GM23248 (cell line): ENCODE measurements around the gene FOXL2. TPM values are rescaled to one million over a fixed set of nuclear protein-coding genes. Genes with fewer than 3 reads are reported as not detected.

Source experiments
- DNase-seq: peaks from one replicate; pipeline ENCODE4 v3.0.0-alpha.2; 2015
- H2AFZ ChIP-seq: fragments of 200-600 bp; sonication (generic); 2 replicates; pipeline ENCODE4 v1.6.1; 2016; ENCODE audit warnings: antibody characterized with exemption
- H3F3A ChIP-seq: fragments of 200-600 bp; sonication (generic); 2 replicates; pipeline ENCODE4 v1.6.1; 2016; ENCODE audit warnings: mild to moderate bottlenecking, antibody characterized with exemption, mixed run types; ENCODE audit not compliant: insufficient read depth
- H3K27ac ChIP-seq: fragments of 200-600 bp; sonication (generic); 2 replicates; pipeline ENCODE4 v1.5.1; 2016; ENCODE audit warnings: mild to moderate bottlenecking
- H3K27me3 ChIP-seq: fragments of 200-600 bp; sonication (generic); replicated peaks from 2 replicates; pipeline ENCODE4 v1.6.1; 2016; ENCODE audit warnings: mild to moderate bottlenecking; ENCODE audit not compliant: insufficient read depth
- H3K36me3 ChIP-seq: fragments of 200-600 bp; sonication (generic); 2 replicates; pipeline ENCODE4 v1.6.1; 2016; ENCODE audit warnings: low read depth, mild to moderate bottlenecking
- H3K4me1 ChIP-seq: fragments of 200-600 bp; sonication (generic); 2 replicates; pipeline ENCODE4 v1.6.1; 2016; ENCODE audit warnings: mild to moderate bottlenecking; ENCODE audit not compliant: insufficient read depth
- H3K4me2 ChIP-seq: fragments of 200-600 bp; sonication (generic); one replicate; pipeline ENCODE4 v1.6.1; 2016; ENCODE audit warnings: mild to moderate bottlenecking; ENCODE audit not compliant: unreplicated experiment
- H3K4me3 ChIP-seq: fragments of 200-600 bp; sonication (generic); 2 replicates; pipeline ENCODE4 v1.5.1; 2016; ENCODE audit warnings: mild to moderate bottlenecking
- H3K79me2 ChIP-seq: fragments of 200-600 bp; sonication (generic); 2 replicates; pipeline ENCODE4 v1.6.1; 2016; ENCODE audit warnings: mild to moderate bottlenecking; ENCODE audit not compliant: insufficient read depth
- H3K9ac ChIP-seq: fragments of 200-600 bp; sonication (generic); 2 replicates; pipeline ENCODE4 v1.6.1; 2016; ENCODE audit warnings: mild to moderate bottlenecking
- H3K9me2 ChIP-seq: fragments of 200-600 bp; sonication (generic); 2 replicates; pipeline ENCODE4 v1.6.1; 2016; ENCODE audit warnings: mixed run types, mild to moderate bottlenecking, moderate library complexity; ENCODE audit not compliant: insufficient read depth
- H3K9me3 ChIP-seq: fragments of 200-600 bp; sonication (generic); one replicate; pipeline ENCODE4 v1.6.1; 2017; ENCODE audit warnings: low read depth
- H4K20me1 ChIP-seq: fragments of 200-600 bp; sonication (generic); 2 replicates; pipeline ENCODE4 v1.6.0; 2016; ENCODE audit not compliant: insufficient read depth
- EZH2 ChIP-seq: fragments of 200-600 bp; sonication (generic); IDR thresholded peaks from 2 replicates; pipeline ENCODE4 v1.6.1; 2018; ENCODE audit warnings: antibody characterized with exemption, mild to moderate bottlenecking; ENCODE audit not compliant: insufficient read depth, poor library complexity, severe bottlenecking
- EZH2phosphoT487 ChIP-seq: fragments of 200-600 bp; sonication (generic); IDR thresholded peaks from 2 replicates; pipeline ENCODE4 v1.6.1; 2018; ENCODE audit warnings: antibody characterized with exemption, moderate library complexity, mild to moderate bottlenecking, low read depth; ENCODE audit not compliant: insufficient read depth
- WGBS, 2 experiments: methylation state at CpG; one replicate each; pipeline ENCODE4 v1.1.6; 2015 to 2017; ENCODE audit warnings: low lambda C conversion rate in 2 of 2, low coverage in 1 of 2; ENCODE audit errors: missing lambda C conversion rate in 2 of 2; 5-methylcytosine and 5-hydroxymethylcytosine counted together
- in situ Hi-C: fragments of 300-500 bp; cut with MboI; formaldehyde crosslinking; loops from 2 replicates; pipeline ENCODE4 v1.15.0; 2020
- polyA plus RNA-seq: library from polyadenylated mRNA; unstranded; fragments of >200 nt; fragmentation: Nextera tagmentation; extraction: Ambion mirVana; gene quantifications from 2 replicates; pipeline ENCODE4 v1.2.1, GENCODE V29; 2016
- total RNA-seq: library from RNA; depleted of rRNA; stranded (reverse); fragments of >200 nt; shearing (Covaris generic); gene quantifications from 2 replicates; pipeline ENCODE4 v1.2.3, GENCODE V29; 2014

The FOXL2 gene
- total and polyA plus RNA-seq, 2 experiments from 2014 or later: 0.71 to 3.6 TPM

DNA sequence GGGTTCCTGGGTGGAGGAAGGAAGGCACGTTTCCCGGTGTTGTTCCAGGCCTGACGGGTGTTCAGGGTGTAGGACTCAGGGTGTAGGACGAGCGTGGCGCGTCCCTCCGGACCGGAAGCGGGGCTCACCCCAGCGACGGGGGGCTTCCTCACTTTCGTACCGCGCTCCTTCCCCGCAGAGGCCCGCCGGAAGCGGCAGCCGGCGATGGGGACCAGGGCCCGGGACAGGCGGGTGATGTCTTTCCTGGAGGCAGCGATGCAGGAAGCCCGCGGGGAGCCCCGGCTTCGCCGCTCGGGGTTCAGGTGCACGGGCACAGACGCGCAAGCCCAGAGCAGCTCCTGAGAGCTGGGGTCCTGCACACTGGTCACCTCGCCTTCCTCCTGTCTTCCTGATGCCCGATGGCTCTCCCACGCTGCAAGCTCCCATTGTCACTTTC, 13.5 kb upstream of the FOXL2 start:
- Histone ChIP-seq H3K9me2 (no peaks in the 10 kb centered on the region), H3K79me2 (no peaks in the 10 kb centered on the region), H3K4me1 (no peaks in the 10 kb centered on the region), H3K9ac (no peak overlapping the region), H3F3A (no peaks in the 10 kb centered on the region), H3K27me3 (0 out of 2 replicates have a peak, but pooled peaks cover 8% of the 10 kb centered on the region), H4K20me1 (no peaks in the 10 kb centered on the region), H2AFZ (peak overlapping the region; percentile 61), H3K4me2 (peak overlapping the region; percentile 27), H3K27ac (no peak overlapping the region), H3K4me3 (peak overlapping the region; percentile 23), H3K9me3 (no peaks in the 10 kb centered on the region), H3K36me3 (no peaks in the 10 kb centered on the region)
- DNase-seq: no peak
- WGBS, 2 experiments: 6% methylated on average over 30 to 33 of the region's 36 CpGs
- in situ Hi-C loops: no loop called here
- TF ChIP-seq EZH2phosphoT487: no peak
- no peak for TF ChIP-seq EZH2

GRCh38 chr3:138950701-138951100, 3.8 kb upstream of the FOXL2 start:
- no peak for DNase-seq
- no peaks in the 10 kb centered on the region for H3K4me1 ChIP-seq
- in situ Hi-C loops: no loop called here
- no peak overlapping the region for H3K4me2 ChIP-seq
- no peak overlapping the region for H3K9ac ChIP-seq
- H3F3A ChIP-seq: peaks cover 6% of the 10 kb centered on the region
- H3K27me3 ChIP-seq: peaks cover 11% of the 10 kb centered on the region; the same call in 1 of the 2 replicates
- 91 to 94% methylated on average over 8 of the region's 8 CpGs for whole genome bisulfite sequencing, 2 experiments
- H3K9me2 ChIP-seq: no peaks in the 10 kb centered on the region
- H3K9me3 ChIP-seq: no peaks in the 10 kb centered on the region
- no peaks in the 10 kb centered on the region for H3K36me3 ChIP-seq
- no peaks in the 10 kb centered on the region for H3K79me2 ChIP-seq
- H2AFZ ChIP-seq: no peak overlapping the region
- H3K4me3 ChIP-seq: no peak overlapping the region
- no peaks in the 10 kb centered on the region for H4K20me1 ChIP-seq
- no peak overlapping the region for H3K27ac ChIP-seq
- TF ChIP-seq EZH2: no peak
- TF ChIP-seq EZH2phosphoT487: no peak

DNA sequence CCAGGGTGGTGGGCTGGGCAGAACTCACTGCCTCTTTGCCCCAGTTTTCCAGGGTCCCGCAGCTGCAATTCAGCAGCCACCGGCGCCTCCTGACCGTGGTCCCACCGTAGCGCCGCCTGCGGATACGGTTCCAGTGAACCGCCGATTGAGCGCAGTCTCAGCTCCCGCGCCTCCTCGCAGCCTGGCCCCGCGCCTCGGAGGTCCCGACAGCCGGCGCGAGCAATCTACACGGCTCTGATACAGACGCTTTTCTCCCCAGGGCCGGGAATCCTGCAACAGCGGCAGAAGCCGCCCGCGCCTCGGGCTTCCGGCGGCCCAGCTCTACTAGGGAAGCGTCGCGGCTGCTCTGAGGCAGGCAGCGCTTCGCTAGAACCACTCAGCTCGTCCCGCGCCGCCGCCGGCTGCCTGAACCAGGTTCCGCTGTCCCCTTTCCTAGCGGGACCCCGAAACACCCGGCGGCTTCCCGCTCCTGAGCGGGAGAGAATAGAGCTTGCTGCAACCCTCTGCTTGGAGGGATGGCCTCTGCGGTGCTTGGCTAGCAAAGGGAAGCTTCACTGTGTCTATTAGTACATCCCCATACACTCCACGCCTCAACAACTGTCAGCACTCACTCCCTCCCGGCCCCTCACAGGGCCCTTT, 3.2 kb upstream of the FOXL2 start:
- Histone ChIP-seq H3K27me3 (peaks cover 11% of the 10 kb centered on the region; the same call in 1 of the 2 replicates), H2AFZ (peak overlapping the region; percentile 80), H3F3A (peaks cover 6% of the 10 kb centered on the region), H3K9ac (0 out of 2 replicates have a peak overlapping the region, but pooled peaks have one; percentile 30), H3K36me3 (no peaks in the 10 kb centered on the region), H3K9me2 (no peaks in the 10 kb centered on the region), H4K20me1 (no peaks in the 10 kb centered on the region), H3K9me3 (no peaks in the 10 kb centered on the region), H3K27ac (no peak overlapping the region), H3K79me2 (no peaks in the 10 kb centered on the region), H3K4me1 (no peaks in the 10 kb centered on the region), H3K4me3 (peak overlapping the region; percentile 68), H3K4me2 (peak overlapping the region; percentile 80)
- WGBS, 2 experiments: 4 to 6% methylated on average over 49 to 53 of the region's 53 CpGs
- DNase-seq: peak; percentile 79
- TF ChIP-seq EZH2phosphoT487 (peak; percentile 60; the same call in 1 of the 2 replicates), EZH2 (no peak)
- in situ Hi-C loops: no loop called here

DNA sequence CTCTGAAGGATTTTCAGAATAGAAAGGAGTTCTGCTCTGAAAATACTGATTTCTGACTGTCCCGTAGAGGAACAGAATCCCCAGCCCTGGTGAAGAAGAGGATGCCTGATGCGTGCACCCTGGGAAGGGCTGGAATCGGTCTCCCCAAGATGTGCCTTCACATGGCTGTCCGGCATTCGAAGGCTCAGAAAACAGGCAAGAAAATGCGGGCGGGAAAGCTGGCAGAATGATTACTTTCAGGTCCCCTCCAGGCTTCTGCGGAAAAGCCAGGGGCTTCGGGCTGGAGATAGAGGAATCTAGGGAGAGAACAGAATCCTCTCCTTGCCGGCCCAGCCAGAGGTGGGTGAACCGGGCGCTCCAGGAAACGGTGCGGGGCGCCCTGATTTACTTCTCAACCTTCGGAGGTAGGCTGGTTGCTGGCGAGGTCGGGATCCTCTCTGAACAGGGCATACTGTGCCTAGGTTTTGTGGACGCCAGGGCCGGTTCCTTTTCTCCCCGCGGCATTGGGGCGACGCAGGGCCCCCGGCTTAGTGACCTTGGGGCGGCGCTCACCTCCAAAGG, 2.6 kb upstream of the FOXL2 start:
- H3K79me2 ChIP-seq: no peaks in the 10 kb centered on the region
- H3K4me1 ChIP-seq: no peaks in the 10 kb centered on the region
- no peaks in the 10 kb centered on the region for H3K9me2 ChIP-seq
- H4K20me1 ChIP-seq: no peaks in the 10 kb centered on the region
- WGBS, 2 experiments: 38 to 44% methylated on average over 25 to 27 of the region's 27 CpGs
- H3K4me2 ChIP-seq: peak overlapping the region; percentile 80
- no peak overlapping the region for H3K27ac ChIP-seq
- H3F3A ChIP-seq: peaks cover 6% of the 10 kb centered on the region
- no peak for DNase-seq
- H3K27me3 ChIP-seq: peaks cover 14% of the 10 kb centered on the region; the same call in 1 of the 2 replicates
- H2AFZ ChIP-seq: peak overlapping the region; percentile 80
- no peaks in the 10 kb centered on the region for H3K9me3 ChIP-seq
- in situ Hi-C loops: no loop called here
- 0 out of 2 replicates have a peak overlapping the region, but pooled peaks have one; percentile 30 for H3K9ac ChIP-seq
- peak overlapping the region; percentile 68 for H3K4me3 ChIP-seq
- TF ChIP-seq EZH2 (no peak), EZH2phosphoT487 (no peak)
- H3K36me3 ChIP-seq: no peaks in the 10 kb centered on the region
